ENCODE measurements around the gene DDAH2. TPM values are rescaled to one million over a fixed set of nuclear protein-coding genes. Genes with fewer than 3 reads are reported as not detected.

Gene DDAH2
- polyA plus RNA-seq, 1 donor from 2014 or later, result 386 TPM

DNA sequence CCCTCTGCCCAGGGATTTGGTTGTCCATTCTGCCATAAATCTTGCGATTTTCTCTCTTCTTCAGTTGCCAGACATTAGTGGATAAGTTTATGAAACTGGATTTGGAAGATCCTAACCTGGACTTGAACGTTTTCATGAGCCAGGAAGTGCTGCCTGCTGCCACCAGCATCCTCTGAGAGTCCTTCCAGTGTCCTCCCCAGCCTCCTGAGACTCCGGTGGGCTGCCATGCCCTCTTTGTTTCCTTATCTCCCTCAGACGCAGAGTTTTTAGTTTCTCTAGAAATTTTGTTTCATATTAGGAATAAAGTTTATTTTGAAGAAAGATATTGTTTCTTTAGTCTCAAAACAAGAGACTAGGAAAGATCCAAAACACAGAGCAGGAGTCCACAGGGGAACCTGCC lies 33.3 kb upstream of the DDAH2 start, which contains the start of gene SAPCD1:
Gene SAPCD1, plus strand, starts transcription at position 301 of the 400 bp plus-strand sequence. CDS start 399 bp downstream, outside the sequence.
- Histone ChIP-seq H3K4me3 (ENCODE audit: low read length) (no peak within 1 kb of the TSS), H3K9me2 (ENCODE audit: insufficient read depth, low read length) (no peaks in the 10 kb centered on the region), H3K79me2 (replicated peaks; ENCODE audit: insufficient read depth, low read length) (no peaks in the 10 kb centered on the region), H3F3A (ENCODE audit: insufficient read depth, low read length, poor library complexity, severe bottlenecking) (no peaks in the 10 kb centered on the region), H3K36me3 (ENCODE audit: insufficient read depth, low read length) (no peaks in the 10 kb centered on the region), H2AFZ (ENCODE audit: low read depth, low read length) (no peak within 1 kb of the TSS), H3K27me3 (ENCODE audit: insufficient read depth, low read depth, low read length) (no peaks in the 10 kb centered on the region), H4K20me1 (ENCODE audit: insufficient read depth) (no peaks in the 10 kb centered on the region), H3K27ac (ENCODE audit: low read length) (no peak within 1 kb of the TSS), H3K4me2 (ENCODE audit: low read length) (no peak within 1 kb of the TSS), H3K9ac (ENCODE audit: low read length) (no peak within 1 kb of the TSS), H3K9me3 (ENCODE audit: low read length) (no peaks in the 10 kb centered on the region)
- TF ChIP-seq TAF1 (IDR thresholded peaks at IDR 0.05; ENCODE audit: low read depth) (no peak), EZH2 (IDR thresholded peaks at IDR 0.05; ENCODE audit: borderline replicate concordance, insufficient read depth, low read length, poor library complexity, severe bottlenecking) (no peak), RAD21 (conservative IDR thresholded peaks at IDR 0.05) (no peak), EP300 (conservative IDR thresholded peaks at IDR 0.05; ENCODE audit: poor library complexity, severe bottlenecking) (no peak), POLR2AphosphoS5 (IDR thresholded peaks at IDR 0.05) (no peak)
- TF ChIP-seq, protein P1, sequence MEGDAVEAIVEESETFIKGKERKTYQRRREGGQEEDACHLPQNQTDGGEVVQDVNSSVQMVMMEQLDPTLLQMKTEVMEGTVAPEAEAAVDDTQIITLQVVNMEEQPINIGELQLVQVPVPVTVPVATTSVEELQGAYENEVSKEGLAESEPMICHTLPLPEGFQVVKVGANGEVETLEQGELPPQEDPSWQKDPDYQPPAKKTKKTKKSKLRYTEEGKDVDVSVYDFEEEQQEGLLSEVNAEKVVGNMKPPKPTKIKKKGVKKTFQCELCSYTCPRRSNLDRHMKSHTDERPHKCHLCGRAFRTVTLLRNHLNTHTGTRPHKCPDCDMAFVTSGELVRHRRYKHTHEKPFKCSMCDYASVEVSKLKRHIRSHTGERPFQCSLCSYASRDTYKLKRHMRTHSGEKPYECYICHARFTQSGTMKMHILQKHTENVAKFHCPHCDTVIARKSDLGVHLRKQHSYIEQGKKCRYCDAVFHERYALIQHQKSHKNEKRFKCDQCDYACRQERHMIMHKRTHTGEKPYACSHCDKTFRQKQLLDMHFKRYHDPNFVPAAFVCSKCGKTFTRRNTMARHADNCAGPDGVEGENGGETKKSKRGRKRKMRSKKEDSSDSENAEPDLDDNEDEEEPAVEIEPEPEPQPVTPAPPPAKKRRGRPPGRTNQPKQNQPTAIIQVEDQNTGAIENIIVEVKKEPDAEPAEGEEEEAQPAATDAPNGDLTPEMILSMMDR (IDR thresholded peaks at IDR 0.05; ENCODE audit: poor library complexity, severe bottlenecking), result no peak
- TF ChIP-seq, protein P2, sequence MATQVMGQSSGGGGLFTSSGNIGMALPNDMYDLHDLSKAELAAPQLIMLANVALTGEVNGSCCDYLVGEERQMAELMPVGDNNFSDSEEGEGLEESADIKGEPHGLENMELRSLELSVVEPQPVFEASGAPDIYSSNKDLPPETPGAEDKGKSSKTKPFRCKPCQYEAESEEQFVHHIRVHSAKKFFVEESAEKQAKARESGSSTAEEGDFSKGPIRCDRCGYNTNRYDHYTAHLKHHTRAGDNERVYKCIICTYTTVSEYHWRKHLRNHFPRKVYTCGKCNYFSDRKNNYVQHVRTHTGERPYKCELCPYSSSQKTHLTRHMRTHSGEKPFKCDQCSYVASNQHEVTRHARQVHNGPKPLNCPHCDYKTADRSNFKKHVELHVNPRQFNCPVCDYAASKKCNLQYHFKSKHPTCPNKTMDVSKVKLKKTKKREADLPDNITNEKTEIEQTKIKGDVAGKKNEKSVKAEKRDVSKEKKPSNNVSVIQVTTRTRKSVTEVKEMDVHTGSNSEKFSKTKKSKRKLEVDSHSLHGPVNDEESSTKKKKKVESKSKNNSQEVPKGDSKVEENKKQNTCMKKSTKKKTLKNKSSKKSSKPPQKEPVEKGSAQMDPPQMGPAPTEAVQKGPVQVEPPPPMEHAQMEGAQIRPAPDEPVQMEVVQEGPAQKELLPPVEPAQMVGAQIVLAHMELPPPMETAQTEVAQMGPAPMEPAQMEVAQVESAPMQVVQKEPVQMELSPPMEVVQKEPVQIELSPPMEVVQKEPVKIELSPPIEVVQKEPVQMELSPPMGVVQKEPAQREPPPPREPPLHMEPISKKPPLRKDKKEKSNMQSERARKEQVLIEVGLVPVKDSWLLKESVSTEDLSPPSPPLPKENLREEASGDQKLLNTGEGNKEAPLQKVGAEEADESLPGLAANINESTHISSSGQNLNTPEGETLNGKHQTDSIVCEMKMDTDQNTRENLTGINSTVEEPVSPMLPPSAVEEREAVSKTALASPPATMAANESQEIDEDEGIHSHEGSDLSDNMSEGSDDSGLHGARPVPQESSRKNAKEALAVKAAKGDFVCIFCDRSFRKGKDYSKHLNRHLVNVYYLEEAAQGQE (IDR thresholded peaks at IDR 0.05; ENCODE audit: borderline replicate concordance), result no peak

DNA sequence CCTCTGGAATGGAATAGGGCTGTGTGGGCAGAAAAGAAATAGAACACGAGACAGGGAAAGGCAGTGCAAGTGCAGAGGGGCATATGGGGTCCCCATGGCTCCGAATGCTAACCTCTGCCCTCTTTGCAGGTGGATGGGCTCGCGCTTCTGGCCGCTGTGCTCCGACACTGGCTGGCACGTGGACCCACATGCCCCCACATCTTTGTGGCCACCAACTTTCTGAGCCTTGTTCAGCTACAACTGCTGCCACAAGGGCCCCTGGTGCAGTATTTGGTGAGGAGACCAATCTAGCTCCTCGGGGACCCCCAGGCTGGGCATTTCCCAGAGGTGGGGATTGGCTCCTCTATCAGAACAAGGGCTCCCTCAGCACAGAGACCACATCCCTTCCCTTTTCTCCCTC lies 32.2 kb upstream of the DDAH2 start:
- no peaks in the 10 kb centered on the region for H3K9me2 ChIP-seq (ENCODE audit: insufficient read depth, low read length)
- H3K36me3 ChIP-seq (ENCODE audit: insufficient read depth, low read length), result no peaks in the 10 kb centered on the region
- no peak overlapping the region for H2AFZ ChIP-seq (ENCODE audit: low read depth, low read length)
- no peak overlapping the region for H3K9ac ChIP-seq (ENCODE audit: low read length)
- H3K27ac ChIP-seq (ENCODE audit: low read length), result no peak overlapping the region
- no peaks in the 10 kb centered on the region for H3K27me3 ChIP-seq (ENCODE audit: insufficient read depth, low read depth, low read length)
- TF ChIP-seq EZH2 (IDR thresholded peaks at IDR 0.05; ENCODE audit: borderline replicate concordance, insufficient read depth, low read length, poor library complexity, severe bottlenecking) (no peak), MXI1 (conservative IDR thresholded peaks at IDR 0.05; ENCODE audit: poor library complexity, severe bottlenecking) (no peak), POLR2AphosphoS5 (IDR thresholded peaks at IDR 0.05) (no peak), TAF1 (IDR thresholded peaks at IDR 0.05; ENCODE audit: low read depth) (no peak), EP300 (conservative IDR thresholded peaks at IDR 0.05; ENCODE audit: poor library complexity, severe bottlenecking) (no peak)
- no peaks in the 10 kb centered on the region for H4K20me1 ChIP-seq (ENCODE audit: insufficient read depth)
- no peak overlapping the region for H3K4me2 ChIP-seq (ENCODE audit: low read length)
- no peaks in the 10 kb centered on the region for H3K9me3 ChIP-seq (ENCODE audit: low read length)
- H3K79me2 ChIP-seq (replicated peaks; ENCODE audit: insufficient read depth, low read length), result no peaks in the 10 kb centered on the region
- no peak overlapping the region for H3K4me3 ChIP-seq (ENCODE audit: low read length)
- no peaks in the 10 kb centered on the region for H3F3A ChIP-seq (ENCODE audit: insufficient read depth, low read length, poor library complexity, severe bottlenecking)

DNA sequence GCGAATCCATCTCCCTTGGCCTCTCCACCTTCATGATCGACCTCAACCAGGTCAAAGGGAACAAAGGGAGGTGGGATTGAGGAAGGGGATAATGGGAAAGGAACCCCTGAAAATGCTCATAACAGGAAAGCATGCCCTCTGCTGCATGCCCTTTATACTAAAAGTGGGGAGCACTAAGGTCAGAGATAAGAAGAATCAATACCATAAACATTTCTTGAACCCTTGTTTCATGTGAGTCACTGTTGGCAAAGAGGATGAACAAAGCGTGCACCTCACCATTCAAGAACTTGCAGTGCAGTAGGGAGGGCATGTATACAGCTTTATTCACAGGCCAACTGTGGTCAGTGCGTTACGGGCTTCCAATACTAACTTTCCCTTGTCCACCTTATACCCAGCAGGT lies 31.7 kb upstream of the DDAH2 start:
- H2AFZ ChIP-seq (ENCODE audit: low read depth, low read length), result no peak overlapping the region
- no peaks in the 10 kb centered on the region for H3K27me3 ChIP-seq (ENCODE audit: insufficient read depth, low read depth, low read length)
- H4K20me1 ChIP-seq (ENCODE audit: insufficient read depth), result no peaks in the 10 kb centered on the region
- H3K9ac ChIP-seq (ENCODE audit: low read length), result no peak overlapping the region
- H3K27ac ChIP-seq (ENCODE audit: low read length), result no peak overlapping the region
- no peaks in the 10 kb centered on the region for H3K9me2 ChIP-seq (ENCODE audit: insufficient read depth, low read length)
- no peaks in the 10 kb centered on the region for H3K36me3 ChIP-seq (ENCODE audit: insufficient read depth, low read length)
- H3K9me3 ChIP-seq (ENCODE audit: low read length), result no peaks in the 10 kb centered on the region
- no peaks in the 10 kb centered on the region for H3F3A ChIP-seq (ENCODE audit: insufficient read depth, low read length, poor library complexity, severe bottlenecking)
- no peak overlapping the region for H3K4me2 ChIP-seq (ENCODE audit: low read length)
- H3K79me2 ChIP-seq (replicated peaks; ENCODE audit: insufficient read depth, low read length), result no peaks in the 10 kb centered on the region
- no peak for TF ChIP-seq POLR2AphosphoS5 (IDR thresholded peaks at IDR 0.05)
- TF ChIP-seq TAF1 (IDR thresholded peaks at IDR 0.05; ENCODE audit: low read depth), result no peak
- no peak for TF ChIP-seq MXI1 (conservative IDR thresholded peaks at IDR 0.05; ENCODE audit: poor library complexity, severe bottlenecking)
- TF ChIP-seq, protein P1 (IDR thresholded peaks at IDR 0.05; ENCODE audit: poor library complexity, severe bottlenecking), result no peak
- H3K4me3 ChIP-seq (ENCODE audit: low read length), result no peak overlapping the region
